GM06990 (cell line): ENCODE measurements around the gene ZNF556.

Source experiments
- DNase-seq: peaks from one replicate; pipeline ENCODE4 v3.0.0-alpha.2; 2011; ENCODE audit not compliant: insufficient read length; ENCODE audit errors: extremely low read depth
- H3K27me3 ChIP-seq: replicated peaks from 2 replicates; pipeline ENCODE4 v1.6.0; 2011; ENCODE audit warnings: low read length; ENCODE audit not compliant: control insufficient read depth, insufficient read depth
- H3K36me3 ChIP-seq: 2 replicates; pipeline ENCODE4 v1.5.1; 2011; ENCODE audit warnings: low read length; ENCODE audit not compliant: control insufficient read depth, insufficient read depth
- H3K4me3 ChIP-seq: replicated peaks from 2 replicates; pipeline ENCODE4 v1.5.1; 2011; ENCODE audit warnings: low read depth, mild to moderate bottlenecking, control low read depth, low read length
- CTCF ChIP-seq: IDR thresholded peaks from 2 replicates; pipeline ENCODE4 v1.5.1; 2011; ENCODE audit warnings: low read length, control low read depth, mild to moderate bottlenecking, inconsistent platforms; ENCODE audit not compliant: insufficient read depth, poor library complexity, severe bottlenecking

ZNF556 gene

GRCh38 chr19:2856457-2857050, 10.6 kb upstream of the ZNF556 start:
- peaks cover 10% of the 10 kb centered on the region for H3K36me3 ChIP-seq
- no peak overlapping the region for H3K4me3 ChIP-seq
- no peaks in the 10 kb centered on the region for H3K27me3 ChIP-seq
- no peak for TF ChIP-seq CTCF
- DNase-seq = no peak

- Histone ChIP-seq H3K36me3 (no peaks in the 10 kb centered on the region), H3K4me3 (no peak overlapping the region), H3K27me3 (no peaks in the 10 kb centered on the region)
- DNase-seq = no peak
- TF ChIP-seq CTCF = no peak
Measured at GRCh38 chr19:2858864-2859263, 8.3 kb upstream of the ZNF556 start.

- Histone ChIP-seq H3K4me3 (no peak overlapping the region), H3K27me3 (no peaks in the 10 kb centered on the region), H3K36me3 (no peaks in the 10 kb centered on the region)
- TF ChIP-seq CTCF = no peak
- DNase-seq = no peak
Measured at GRCh38 chr19:2863816-2864215, 3.3 kb upstream of the ZNF556 start.

GRCh38 chr19:2865334-2866100, 1.6 kb upstream of the ZNF556 start:
- Histone ChIP-seq H3K4me3 (no peak overlapping the region), H3K27me3 (no peaks in the 10 kb centered on the region), H3K36me3 (no peaks in the 10 kb centered on the region)
- no peak for DNase-seq
- TF ChIP-seq CTCF = no peak

GRCh38 chr19:2866495-2867024, 575 bp upstream of the ZNF556 start:
- Histone ChIP-seq H3K27me3 (no peaks in the 10 kb centered on the region), H3K4me3 (no peak overlapping the region), H3K36me3 (no peaks in the 10 kb centered on the region)
- DNase-seq = no peak
- no peak for TF ChIP-seq CTCF

- Histone ChIP-seq H3K4me3 (no peak overlapping the region), H3K27me3 (no peaks in the 10 kb centered on the region), H3K36me3 (no peaks in the 10 kb centered on the region)
- no peak for DNase-seq
- no peak for TF ChIP-seq CTCF
Measured at GRCh38 chr19:2869618-2870017, 2.5 kb downstream of the ZNF556 start.
